H1 (cell line): ENCODE results near the gene MAF. TPM values are rescaled to one million over a fixed set of nuclear protein-coding genes. Genes with fewer than 3 reads are reported as not detected.

Experiments used
- CTCF ChIA-PET: fragments of 300-600 bp; sonication (Branson Sonifier 250); formaldehyde crosslinking; loops from one replicate; lab custom pipeline; 2021; ENCODE audit not compliant: partially characterized antibody; lab: Charles Lee
- POLR2A ChIA-PET: fragments of 300-600 bp; sonication (Branson Sonifier 250); formaldehyde crosslinking; loops from one replicate; lab custom pipeline; 2021; ENCODE audit warnings: inconsistent platforms; ENCODE audit not compliant: partially characterized antibody; lab: Charles Lee
- DNase-seq, 2 experiments: peaks; one replicate each; pipeline versions ENCODE4 v3.0.0 to v3.0.0-alpha.2; 2010 to 2022; ENCODE audit warnings: low spot score in 2 of 2, low read depth in 1 of 2, mixed read lengths in 1 of 2
- FAIRE-seq: peaks from 2 replicates; lab custom pipeline; 2011; peaks lifted over from hg19 to GRCh38; lab: Jason Lieb, UNC
- H2AFZ ChIP-seq: 2 replicates; pipeline ENCODE4 v1.8.1; 2012; ENCODE audit warnings: low read length, inconsistent platforms
- H2AK5ac ChIP-seq: 2 replicates; pipeline ENCODE4 v1.6.1; 2013; ENCODE audit warnings: low read depth, low read length
- H2BK120ac ChIP-seq: replicated peaks from 2 replicates; pipeline ENCODE3; 2013; ENCODE audit warnings: low read depth, low read length, inconsistent platforms
- H2BK12ac ChIP-seq: 2 replicates; pipeline ENCODE4 v1.6.1; 2013; ENCODE audit warnings: low read depth, low read length
- H2BK15ac ChIP-seq: 2 replicates; pipeline ENCODE4 v1.6.1; 2013; ENCODE audit warnings: low read length
- H2BK20ac ChIP-seq: 2 replicates; pipeline ENCODE4 v1.6.1; 2013; ENCODE audit warnings: low read length
- H2BK5ac ChIP-seq: 2 replicates; pipeline ENCODE4 v1.6.1; 2013; ENCODE audit warnings: low read depth, low read length
- H3K14ac ChIP-seq: 2 replicates; pipeline ENCODE4 v1.6.1; 2013; ENCODE audit warnings: inconsistent platforms; ENCODE audit not compliant: insufficient read length
- H3K18ac ChIP-seq: 2 replicates; pipeline ENCODE4 v1.6.1; 2013; ENCODE audit warnings: low read length; ENCODE audit errors: extremely low read depth
- H3K23ac ChIP-seq: 2 replicates; pipeline ENCODE4 v1.6.1; 2013; ENCODE audit warnings: inconsistent platforms; ENCODE audit not compliant: insufficient read length
- H3K23me2 ChIP-seq: 2 replicates; pipeline ENCODE4 v1.6.1; 2013; ENCODE audit warnings: low read depth, low read length
- H3K27ac ChIP-seq: 2 replicates; pipeline ENCODE4 v1.6.1; 2011; ENCODE audit warnings: low read depth, low read length, inconsistent platforms
- H3K27me3 ChIP-seq, 4 experiments: replicated peaks in 1 of 4; 1 replicate in 1 of 4; 2 replicates in 3 of 4; pipeline versions ENCODE4 v1.6.1 to v1.8.1; 2011 to 2013; ENCODE audit warnings: low read length in 3 of 4, mild to moderate bottlenecking in 3 of 4, inconsistent platforms in 2 of 4, mixed read lengths in 2 of 4, moderate library complexity in 1 of 4; ENCODE audit not compliant: control insufficient read depth in 3 of 4, insufficient read depth in 3 of 4; ENCODE audit errors: extremely low read depth in 1 of 4
- H3K36me3 ChIP-seq, 4 experiments: 2 replicates each; pipeline versions ENCODE4 v1.6.1 to v1.8.1; 2011 to 2013; ENCODE audit warnings: mild to moderate bottlenecking in 4 of 4, low read length in 3 of 4, moderate library complexity in 2 of 4, control low read depth in 1 of 4, inconsistent platforms in 1 of 4; ENCODE audit not compliant: insufficient read depth in 4 of 4, control insufficient read depth in 2 of 4
- H3K4ac ChIP-seq: replicated peaks from 2 replicates; pipeline ENCODE3; 2013; ENCODE audit warnings: low read length, low read depth, mixed read lengths, inconsistent platforms; ENCODE audit not compliant: insufficient read length
- H3K4me1 ChIP-seq, 4 experiments: replicated peaks in 1 of 4; 1 replicate in 1 of 4; 2 replicates in 3 of 4; pipeline versions ENCODE4 v1.6.1 to v1.8.1; 2011 to 2013; ENCODE audit warnings: low read length in 3 of 4, inconsistent platforms in 2 of 4, mixed read lengths in 1 of 4; ENCODE audit not compliant: insufficient read depth in 4 of 4, control insufficient read depth in 3 of 4
- H3K4me2 ChIP-seq, 2 experiments: 2 replicates each; pipeline versions ENCODE4 v1.6.1 to v1.8.1; 2011 to 2013; ENCODE audit warnings: low read depth in 2 of 2, low read length in 2 of 2, control low read depth in 1 of 2, inconsistent platforms in 1 of 2, mild to moderate bottlenecking in 1 of 2; ENCODE audit not compliant: insufficient read depth in 1 of 2
- H3K4me3 ChIP-seq, 4 experiments: fragments of 200-600, 300-600 bp in 1 of 4; sonication (generic), shearing (Covaris generic), sonication (Bioruptor Twin) in 1 of 4; 2 replicates each; pipeline versions ENCODE4 v1.5.1 to v1.8.1; 2011 to 2016; ENCODE audit warnings: low read length in 4 of 4, low read depth in 3 of 4, control low read depth in 2 of 4, inconsistent platforms in 2 of 4, mild to moderate bottlenecking in 2 of 4, mixed read lengths in 1 of 4, moderate library complexity in 1 of 4; ENCODE audit not compliant: insufficient read depth in 2 of 4; ENCODE audit errors: extremely low read depth in 1 of 4
- H3K56ac ChIP-seq: replicated peaks from 2 replicates; pipeline ENCODE3; 2013; ENCODE audit warnings: low read depth, mild to moderate bottlenecking, mixed read lengths, low read length, inconsistent platforms; ENCODE audit not compliant: insufficient read length
- H3K79me1 ChIP-seq: 2 replicates; pipeline ENCODE4 v1.6.1; 2013; ENCODE audit warnings: low read depth, low read length, control low read depth
- H3K79me2 ChIP-seq, 2 experiments: 2 replicates each; pipeline versions ENCODE4 v1.6.1 to v1.8.1; 2012 to 2013; ENCODE audit warnings: low read length in 2 of 2, mild to moderate bottlenecking in 2 of 2, inconsistent platforms in 1 of 2; ENCODE audit not compliant: insufficient read depth in 2 of 2, control insufficient read depth in 1 of 2
- H3K9ac ChIP-seq, 4 experiments: replicated peaks in 1 of 4; 1 replicate in 1 of 4; 2 replicates in 3 of 4; pipeline versions ENCODE4 v1.6.1 to v1.8.1; 2011 to 2013; ENCODE audit warnings: low read depth in 3 of 4, low read length in 3 of 4, control low read depth in 2 of 4, mild to moderate bottlenecking in 2 of 4, moderate library complexity in 2 of 4, inconsistent platforms in 1 of 4; ENCODE audit errors: extremely low read depth in 1 of 4
- H3K9me3 ChIP-seq, 2 experiments: 2 replicates each; pipeline versions ENCODE4 v1.6.1 to v1.8.1; 2012 to 2013; ENCODE audit warnings: mild to moderate bottlenecking in 2 of 2, moderate library complexity in 2 of 2, control low read depth in 1 of 2, inconsistent platforms in 1 of 2, low read depth in 1 of 2, low read length in 1 of 2, mixed read lengths in 1 of 2; ENCODE audit not compliant: insufficient read depth in 2 of 2
- H4K20me1 ChIP-seq, 2 experiments: replicated peaks in 1 of 2; 2 replicates each; pipeline versions ENCODE3 to v1.8.1; 2011 to 2013; ENCODE audit warnings: inconsistent platforms in 2 of 2, low read length in 2 of 2, mild to moderate bottlenecking in 1 of 2; ENCODE audit not compliant: insufficient read depth in 2 of 2, control insufficient read depth in 1 of 2
- H4K5ac ChIP-seq: 2 replicates; pipeline ENCODE4 v1.6.1; 2013; ENCODE audit warnings: low read length, low read depth, mixed read lengths, inconsistent platforms; ENCODE audit not compliant: insufficient read length
- H4K8ac ChIP-seq: 2 replicates; pipeline ENCODE4 v1.8.0; 2013; ENCODE audit warnings: mild to moderate bottlenecking, moderate library complexity, low read length, inconsistent platforms; ENCODE audit not compliant: insufficient read depth; ENCODE audit errors: extremely low read depth
- H4K91ac ChIP-seq: replicated peaks from 2 replicates; pipeline ENCODE3; 2013; ENCODE audit warnings: low read length, mixed read lengths, inconsistent platforms; ENCODE audit not compliant: insufficient read length
- BRCA1 ChIP-seq: IDR thresholded peaks from 2 replicates; pipeline ENCODE4 v1.6.1; 2012; ENCODE audit warnings: low read depth, low read length, improper control_type of control experiment
- CTBP2 ChIP-seq: IDR thresholded peaks from 2 replicates; pipeline ENCODE4 v1.7.0; 2011; ENCODE audit warnings: borderline replicate concordance, mild to moderate bottlenecking, moderate library complexity, mixed read lengths, low read length; ENCODE audit not compliant: insufficient read depth, insufficient read length
- KDM1A ChIP-seq: fragments of 200-600, 300-600 bp; sonication (generic); IDR thresholded peaks from 2 replicates; pipeline ENCODE4 v1.7.1; 2016; ENCODE audit warnings: mild to moderate bottlenecking, low read length, borderline replicate concordance
- KDM4A ChIP-seq: IDR thresholded peaks from one replicate; pipeline ENCODE4 v1.7.1; 2012; ENCODE audit warnings: low read depth, mild to moderate bottlenecking, moderate library complexity, low read length, inconsistent platforms; ENCODE audit not compliant: severe bottlenecking
- PHF8 ChIP-seq: fragments of 200-600 bp; sonication (generic); conservative IDR thresholded peaks from 2 replicates; pipeline ENCODE4 v1.7.1; 2012; ENCODE audit warnings: low read depth, mild to moderate bottlenecking, inconsistent platforms, low read length, moderate library complexity
- POLR2AphosphoS5 ChIP-seq: IDR thresholded peaks from 2 replicates; pipeline ENCODE4 v1.6.1; 2011; ENCODE audit warnings: low read depth, low read length
- RBBP5 ChIP-seq: IDR thresholded peaks from 2 replicates; pipeline ENCODE4 v1.7.1; 2012; ENCODE audit warnings: low read depth, mild to moderate bottlenecking, inconsistent platforms, low read length, moderate library complexity, borderline replicate concordance
- WGBS, 2 experiments: shearing (Covaris generic) in 1 of 2; methylation state at CpG; one replicate each; pipeline versions ENCODE4 v1.1.6 to v1.1.7; 2013 to 2015; ENCODE audit warnings: low lambda C conversion rate in 2 of 2, mixed read lengths in 2 of 2, inconsistent platforms in 1 of 2, low coverage in 1 of 2, missing lambda C conversion rate in 1 of 2; ENCODE audit not compliant: insufficient replicate concordance in 2 of 2, insufficient coverage in 1 of 2, insufficient read length in 1 of 2; ENCODE audit errors: extremely low coverage in 1 of 2, missing lambda C conversion rate in 1 of 2; 5-methylcytosine and 5-hydroxymethylcytosine counted together
- polyA plus RNA-seq, 7 experiments: library from polyadenylated mRNA; depleted of rRNA in 3 of 7; stranded (reverse) in 5 of 7; unstranded in 2 of 7; fragments of >200 nt in 5 of 7; fragments of 200-250 nt in 2 of 7; gene quantifications; 1 replicate in 5 of 7; 2 replicates in 1 of 7; 4 replicates in 1 of 7; pipeline versions ENCODE4 v1.2.1 to v1.2.3, GENCODE V29; 2011 to 2013; ENCODE audit warnings: missing spikeins in 2 of 7, mixed read lengths in 2 of 7
- total RNA-seq: library from RNA; stranded (reverse); fragmentation: NEBNext Ultra II Directional; extraction: Animal tissue kit (Norgen Biotek cat#: 25700); gene quantifications from 2 replicates; pipeline ENCODE4 v1.2.1, GENCODE V29; 2021
- TF ChIP-seq, protein P1 (sequence below), 3 experiments: IDR thresholded peaks; 1 replicate in 2 of 3; 2 replicates in 1 of 3; pipeline versions ENCODE4 v1.5.1 to v1.6.1; 2011; ENCODE audit warnings: low read length in 3 of 3, mild to moderate bottlenecking in 3 of 3, inconsistent platforms in 2 of 3, low read depth in 1 of 3, moderate library complexity in 1 of 3; ENCODE audit not compliant: insufficient read depth in 1 of 3; ENCODE audit errors: control extremely low read depth in 1 of 3

MAF gene
- total and polyA plus RNA-seq, 2 of the 8 experiments (the other 6 are each of a cell fraction or from before 2014, with no cell fraction given), result 1.3 to 2.7 TPM

DNA sequence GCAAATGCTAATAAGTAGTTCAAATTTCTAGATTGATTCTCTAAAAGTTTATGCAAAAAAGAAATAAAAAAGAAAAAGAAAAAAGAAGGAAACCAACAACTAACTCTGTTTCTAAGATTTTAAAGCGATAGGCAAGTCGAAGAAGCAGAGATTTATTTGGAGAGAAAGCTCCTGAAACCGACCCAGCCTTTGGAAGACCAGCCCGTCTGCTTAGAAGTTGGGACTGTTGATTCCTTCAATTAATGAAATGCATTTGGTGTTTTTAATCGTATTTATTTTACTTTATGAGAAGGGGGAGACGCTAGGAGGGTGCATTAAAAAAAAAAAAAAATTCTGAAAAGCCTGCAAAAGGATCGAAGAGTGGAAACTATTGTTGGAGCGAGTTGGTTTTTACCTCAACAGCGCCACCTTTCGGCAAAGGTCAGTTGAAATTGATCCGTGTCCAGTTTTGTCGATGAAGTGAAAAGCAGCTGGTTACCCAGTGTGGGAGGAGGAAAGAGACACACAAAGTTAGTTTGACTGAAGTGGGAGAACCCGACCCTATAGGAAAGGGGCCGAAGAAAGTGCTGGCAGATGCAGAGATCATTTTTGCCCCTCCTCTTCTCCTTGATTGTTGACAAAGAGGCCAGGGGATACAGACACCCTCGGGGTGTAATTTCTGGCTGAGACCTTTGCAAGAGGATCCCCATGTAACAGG, 1.5 kb upstream of the MAF start:
- Histone ChIP-seq H4K5ac (no peak overlapping the region), H3K4ac (no peak overlapping the region), H2AFZ (no peak overlapping the region; the same call in 1 of the 2 replicates), H4K8ac (no peak overlapping the region), H3K4me3 (peak overlapping the region; percentile 70 to 75 (median 72)), H2BK5ac (no peak overlapping the region), H3K4me1 (peaks cover 0 to 7% (median 0%) of the 10 kb centered on the region in 4 experiments; a peak in 1 of 7 replicates), H3K79me1 (no peaks in the 10 kb centered on the region), H3K23me2 (peaks cover 28% of the 10 kb centered on the region), H3K18ac (no peak overlapping the region), H3K27ac (no peak overlapping the region), H3K36me3 (no peaks in the 10 kb centered on the region), H4K20me1 (no peaks in the 10 kb centered on the region), H3K14ac (no peak overlapping the region), H3K9me3 (no peaks in the 10 kb centered on the region), H3K4me2 (peak overlapping the region; percentile 97 to 100), H3K27me3 (peaks cover 0 to 8% (median 6%) of the 10 kb centered on the region in 4 experiments; a peak in 3 of 7 replicates), H3K79me2 (no peaks in the 10 kb centered on the region), H2AK5ac (no peak overlapping the region), H3K9ac (no peak overlapping the region), H2BK120ac (no peak overlapping the region), H2BK12ac (no peak overlapping the region), H2BK20ac (no peak overlapping the region), H3K56ac (no peak overlapping the region), H3K23ac (no peak overlapping the region), H2BK15ac (no peak overlapping the region), H4K91ac (no peak overlapping the region)
- 7% methylated on average over 15 of the region's 15 CpGs; no CpG with 5 or more reads in 1 of the 2 experiments for WGBS, 2 experiments
- peak; percentile 98 for FAIRE-seq
- ChIA-PET CTCF (interaction anchor here (0.5 to 2.7 kb wide), 48 partner anchors 18 to 1437 kb away, joined by 3 to 10 read pairs (median 3); no protein-coding TSS in a partner anchor), POLR2A (interaction anchor here (0.6 to 0.7 kb wide), 5 partner anchors 419 to 1741 kb away, joined by 3 to 5 read pairs (median 3); no protein-coding TSS in a partner anchor)
- peak; percentile 54 to 89 for DNase-seq
- TF ChIP-seq, protein P1, sequence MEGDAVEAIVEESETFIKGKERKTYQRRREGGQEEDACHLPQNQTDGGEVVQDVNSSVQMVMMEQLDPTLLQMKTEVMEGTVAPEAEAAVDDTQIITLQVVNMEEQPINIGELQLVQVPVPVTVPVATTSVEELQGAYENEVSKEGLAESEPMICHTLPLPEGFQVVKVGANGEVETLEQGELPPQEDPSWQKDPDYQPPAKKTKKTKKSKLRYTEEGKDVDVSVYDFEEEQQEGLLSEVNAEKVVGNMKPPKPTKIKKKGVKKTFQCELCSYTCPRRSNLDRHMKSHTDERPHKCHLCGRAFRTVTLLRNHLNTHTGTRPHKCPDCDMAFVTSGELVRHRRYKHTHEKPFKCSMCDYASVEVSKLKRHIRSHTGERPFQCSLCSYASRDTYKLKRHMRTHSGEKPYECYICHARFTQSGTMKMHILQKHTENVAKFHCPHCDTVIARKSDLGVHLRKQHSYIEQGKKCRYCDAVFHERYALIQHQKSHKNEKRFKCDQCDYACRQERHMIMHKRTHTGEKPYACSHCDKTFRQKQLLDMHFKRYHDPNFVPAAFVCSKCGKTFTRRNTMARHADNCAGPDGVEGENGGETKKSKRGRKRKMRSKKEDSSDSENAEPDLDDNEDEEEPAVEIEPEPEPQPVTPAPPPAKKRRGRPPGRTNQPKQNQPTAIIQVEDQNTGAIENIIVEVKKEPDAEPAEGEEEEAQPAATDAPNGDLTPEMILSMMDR (IDR thresholded peaks at IDR 0.05; ENCODE audit: control extremely low read depth in 1 of 3, insufficient read depth in 1 of 3, low read depth in 1 of 3, low read length in 3 of 3), result peak; percentile 23 to 71 (median 58); a peak in 3 of 4 replicates
- no peak for TF ChIP-seq CTBP2
- no peak for TF ChIP-seq KDM1A
- TF ChIP-seq PHF8, result no peak
- TF ChIP-seq POLR2AphosphoS5, result no peak
- no peak for TF ChIP-seq RBBP5
- no peak for TF ChIP-seq BRCA1
- no peak for TF ChIP-seq KDM4A
